K562 (cell line): Measurements from ENCODE around the gene ALG5.

ENCODE experiments used
- MYNN ChIP-seq, 2 experiments: sonication (generic); formaldehyde crosslinking in 1 of 2; IDR thresholded peaks; 2 replicates each; pipeline versions ENCODE4 v1.5.0 to v1.6.1; 2016 to 2020; ENCODE audit warnings: antibody characterized with exemption in 1 of 2, missing genetic modification reagents in 1 of 2
- ZBED1 ChIP-seq: IDR thresholded peaks from 2 replicates; pipeline ENCODE4 v1.6.1; 2014

DNA sequence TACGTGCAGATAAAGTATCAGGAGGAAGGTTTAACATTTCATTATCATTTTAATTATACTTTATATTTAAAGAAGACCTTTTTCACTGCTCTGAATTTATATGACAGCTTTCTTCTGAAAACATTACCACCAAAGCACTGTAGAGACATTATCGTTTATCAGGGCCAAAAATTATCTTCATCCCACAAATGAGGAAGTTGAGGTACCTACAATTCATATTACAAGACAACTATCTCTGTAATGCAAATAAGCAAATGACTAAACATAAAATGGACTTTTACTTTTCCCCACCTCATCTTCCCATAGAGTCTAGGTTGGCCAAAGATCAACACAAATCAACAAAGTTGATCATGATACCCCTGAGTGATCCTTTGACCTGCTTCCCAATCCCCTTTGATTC lies 48.2 kb downstream of the ALG5 start:
- TF ChIP-seq MYNN (IDR thresholded peaks at IDR 0.05) (no peak), MYNN (CRISPR knock-in tag; IDR thresholded peaks at IDR 0.05) (no peak), ZBED1 (no peak)
